Loucy (cell line): Measurements from ENCODE around the gene CDK2.
"Not testable (repeated sequence)": the region's sequence is repeated elsewhere in the genome, so short reads cannot be mapped to it uniquely, and the experiment has no call there.

Experiments used
- H2AFZ ChIP-seq: fragments of 200-600 bp; sonication (generic); 2 replicates; pipeline ENCODE4 v1.6.0; 2016; ENCODE audit warnings: antibody characterized with exemption, mild to moderate bottlenecking, low read length, moderate library complexity
- H3F3A ChIP-seq: fragments of 200-600 bp; 2 replicates; pipeline ENCODE4 v1.6.0; 2016; ENCODE audit warnings: antibody characterized with exemption, low read depth, mild to moderate bottlenecking
- H3K27me3 ChIP-seq: fragments of 200-600 bp; sonication (generic); 2 replicates; pipeline ENCODE4 v1.6.1; 2014; ENCODE audit warnings: low read length, mild to moderate bottlenecking; ENCODE audit not compliant: insufficient read depth, poor library complexity, severe bottlenecking
- H3K36me3 ChIP-seq: fragments of 200-600 bp; sonication (generic); 2 replicates; pipeline ENCODE4 v1.6.1; 2016; ENCODE audit warnings: low read length; ENCODE audit not compliant: insufficient read depth
- H3K4me1 ChIP-seq: fragments of 200-600 bp; sonication (generic); 2 replicates; pipeline ENCODE4 v1.5.1; 2014; ENCODE audit warnings: low read length, mild to moderate bottlenecking; ENCODE audit not compliant: insufficient read depth, poor library complexity, severe bottlenecking
- H3K4me2 ChIP-seq: fragments of 200-600 bp; sonication (generic); 2 replicates; pipeline ENCODE4 v1.6.0; 2014; ENCODE audit warnings: antibody characterized with exemption, low read length, low read depth, mild to moderate bottlenecking; ENCODE audit not compliant: poor library complexity, severe bottlenecking
- H3K4me3 ChIP-seq: fragments of 200-600 bp; sonication (generic); 2 replicates; pipeline ENCODE4 v1.5.1; 2014; ENCODE audit warnings: low read length, mild to moderate bottlenecking, mixed read lengths; ENCODE audit not compliant: poor library complexity, severe bottlenecking
- H3K79me2 ChIP-seq: fragments of 200-600 bp; sonication (generic); 2 replicates; pipeline ENCODE4 v1.6.1; 2014; ENCODE audit warnings: low read length; ENCODE audit not compliant: insufficient read depth
- H3K9ac ChIP-seq: fragments of 200-600 bp; sonication (generic); 2 replicates; pipeline ENCODE4 v1.6.0; 2014; ENCODE audit warnings: mild to moderate bottlenecking, low read depth, low read length, moderate library complexity; ENCODE audit not compliant: poor library complexity, severe bottlenecking
- H3K9me2 ChIP-seq: fragments of 200-600 bp; sonication (generic); replicated peaks from 2 replicates; pipeline ENCODE4 v1.6.1; 2016; ENCODE audit warnings: low read depth, low read length, mixed read lengths
- H3K9me3 ChIP-seq: fragments of 200-600 bp; sonication (generic); 2 replicates; pipeline ENCODE4 v1.6.1; 2014; ENCODE audit warnings: mild to moderate bottlenecking, antibody characterized with exemption, low read length, low read depth; ENCODE audit not compliant: insufficient read depth
- H4K20me1 ChIP-seq: fragments of 200-600 bp; sonication (generic); 2 replicates; pipeline ENCODE4 v1.6.0; 2014; ENCODE audit warnings: antibody characterized with exemption, low read length, mild to moderate bottlenecking; ENCODE audit not compliant: insufficient read depth, poor library complexity, severe bottlenecking
- CTCF ChIP-seq: fragments of 200-600 bp; sonication (generic); conservative IDR thresholded peaks from 2 replicates; pipeline ENCODE4 v1.5.1; 2014; ENCODE audit warnings: mild to moderate bottlenecking, antibody characterized with exemption, low read length
- EZH2phosphoT487 ChIP-seq: fragments of 200-600 bp; IDR thresholded peaks from 2 replicates; pipeline ENCODE4 v1.6.1; 2018; ENCODE audit warnings: antibody characterized with exemption, mild to moderate bottlenecking, moderate library complexity, borderline replicate concordance

CDK2 gene

GRCh38 chr12:55984861-55985260 lies 18.2 kb downstream of the CDK2 start:
- H3K9ac ChIP-seq, result no peak overlapping the region
- H4K20me1 ChIP-seq, result no peaks in the 10 kb centered on the region
- no peak overlapping the region for H3K4me2 ChIP-seq
- H2AFZ ChIP-seq, result no peak overlapping the region
- no peaks in the 10 kb centered on the region for H3K9me2 ChIP-seq
- H3K4me3 ChIP-seq, result no peak overlapping the region
- H3K79me2 ChIP-seq, result no peaks in the 10 kb centered on the region; the same call in 1 of the 2 replicates
- H3K27me3 ChIP-seq, result no peaks in the 10 kb centered on the region
- peaks cover 6% of the 10 kb centered on the region for H3K4me1 ChIP-seq
- TF ChIP-seq CTCF (no peak), EZH2phosphoT487 (no peak)
- peaks cover 5% of the 10 kb centered on the region; the same call in 1 of the 2 replicates for H3K36me3 ChIP-seq
- H3K9me3 ChIP-seq, result no peaks in the 10 kb centered on the region
- no peaks in the 10 kb centered on the region for H3F3A ChIP-seq

- Histone ChIP-seq H3K9ac (no peak overlapping the region), H3F3A (no peaks in the 10 kb centered on the region), H3K27me3 (no peaks in the 10 kb centered on the region), H3K9me2 (no peaks in the 10 kb centered on the region), H2AFZ (no peak overlapping the region), H3K4me1 (peaks cover 6% of the 10 kb centered on the region), H3K36me3 (peaks cover 9% of the 10 kb centered on the region; the same call in 1 of the 2 replicates), H4K20me1 (no peaks in the 10 kb centered on the region), H3K79me2 (no peaks in the 10 kb centered on the region; the same call in 1 of the 2 replicates), H3K9me3 (no peaks in the 10 kb centered on the region), H3K4me2 (no peak overlapping the region), H3K4me3 (no peak overlapping the region)
- no peak for TF ChIP-seq CTCF
- TF ChIP-seq EZH2phosphoT487, result no peak
Measured at GRCh38 chr12:55985341-55985740, 18.7 kb downstream of the CDK2 start.

- H2AFZ ChIP-seq, H4K20me1 ChIP-seq, H3K79me2 ChIP-seq, H3K9me3 ChIP-seq, H3F3A ChIP-seq, H3K9me2 ChIP-seq, H3K27me3 ChIP-seq, H3K9ac ChIP-seq, H3K4me1 ChIP-seq, H3K4me2 ChIP-seq, H3K4me3 ChIP-seq: not testable (repeated sequence)
- H3K36me3 ChIP-seq, result peaks cover 16% of the 10 kb centered on the region; the same call in 1 of the 2 replicates
Measured at GRCh38 chr12:55985976-55986375, 19.3 kb downstream of the CDK2 start.

GRCh38 chr12:55991110-55991509 lies 24.5 kb downstream of the CDK2 start:
- TF ChIP-seq CTCF, result no peak
- TF ChIP-seq EZH2phosphoT487, result no peak
- H3K9me3 ChIP-seq, result no peaks in the 10 kb centered on the region
- H3K27me3 ChIP-seq, result no peaks in the 10 kb centered on the region
- H3K4me2 ChIP-seq, result no peak overlapping the region
- no peak overlapping the region for H3K4me3 ChIP-seq
- no peak overlapping the region for H2AFZ ChIP-seq
- no peaks in the 10 kb centered on the region for H3K9me2 ChIP-seq
- no peaks in the 10 kb centered on the region for H3F3A ChIP-seq
- no peak overlapping the region for H3K9ac ChIP-seq
- H4K20me1 ChIP-seq, result no peaks in the 10 kb centered on the region
- H3K4me1 ChIP-seq, result no peaks in the 10 kb centered on the region
- H3K36me3 ChIP-seq, result peaks cover 34% of the 10 kb centered on the region; the same call in 1 of the 2 replicates
- no peaks in the 10 kb centered on the region for H3K79me2 ChIP-seq
